K562 (cell line): Measurements from ENCODE around the gene SUFU. TPM values are rescaled to one million over a fixed set of nuclear protein-coding genes. Genes with fewer than 3 reads are reported as not detected.

Source experiments
- ATAC-seq: fragments of 200-7000 bp; cut with Tn5 transposase; 3 replicates; pipeline ENCODE4 v1.9.1; 2020; ENCODE audit warnings: moderate library complexity
- BruUV-seq: library from RNA; stranded (reverse); fragments of 400-500 nt; replicated peaks from 2 replicates; lab custom pipeline; 2021; lab: Mats Ljungman, UMichigan
- CTCF ChIA-PET: fragments of 300-600 bp; formaldehyde crosslinking; extraction: SDS; loops from one replicate; lab custom pipeline; 2021; ENCODE audit warnings: low intra/inter-chr PET ratio; lab: Yijun Ruan, JAX
- POLR2A ChIA-PET: fragments of 300-600, 350-650 bp; sonication (Branson Sonifier 250); formaldehyde crosslinking; extraction: SDS; loops from one replicate; lab custom pipeline; 2021; ENCODE audit warnings: antibody characterized with exemption, inconsistent platforms; lab: Yijun Ruan, JAX
- DNase-seq, 4 experiments: peaks; one replicate each; pipeline versions ENCODE4 v3.0.0 to v3.0.0-alpha.2; 2011 to 2018; ENCODE audit warnings: low spot score in 3 of 4, mixed read lengths in 3 of 4; ENCODE audit errors: extremely low read depth in 1 of 4
- FAIRE-seq: peaks from 2 replicates; lab custom pipeline; 2011; peaks lifted over from hg19 to GRCh38; lab: Jason Lieb, UNC
- H2AFZ ChIP-seq: 2 replicates; pipeline ENCODE4 v1.6.0; 2011; ENCODE audit warnings: low read depth, low read length, control low read depth, inconsistent platforms
- H3K27ac ChIP-seq: fragments of 200-600 bp; 3 replicates; pipeline ENCODE4 v1.8.0; 2011; ENCODE audit warnings: low read depth, mild to moderate bottlenecking, control low read depth, inconsistent platforms, low read length, moderate library complexity, mixed read lengths; ENCODE audit errors: extremely low read depth
- H3K27me3 ChIP-seq, 2 experiments: fragments of 300-600 bp in 1 of 2; 2 replicates in 1 of 2; 3 replicates in 1 of 2; pipeline versions ENCODE4 v1.6.0 to v1.8.0; 2011; ENCODE audit warnings: inconsistent platforms in 2 of 2, low read length in 2 of 2, mild to moderate bottlenecking in 1 of 2, mixed read lengths in 1 of 2, moderate library complexity in 1 of 2; ENCODE audit not compliant: control insufficient read depth in 2 of 2, insufficient read depth in 2 of 2
- H3K36me3 ChIP-seq: fragments of 300-600 bp; 3 replicates; pipeline ENCODE4 v1.8.0; 2011; ENCODE audit warnings: mild to moderate bottlenecking, low read length, inconsistent platforms; ENCODE audit not compliant: control insufficient read depth, insufficient read depth
- H3K4me1 ChIP-seq, 2 experiments: fragments of 200-600 bp in 1 of 2; replicated peaks in 1 of 2; 2 replicates in 1 of 2; 3 replicates in 1 of 2; pipeline versions ENCODE4 v1.5.1 to v1.8.0; 2011; ENCODE audit warnings: inconsistent platforms in 2 of 2, low read length in 2 of 2, mild to moderate bottlenecking in 1 of 2, mixed read lengths in 1 of 2, moderate library complexity in 1 of 2; ENCODE audit not compliant: control insufficient read depth in 2 of 2, insufficient read depth in 2 of 2
- H3K4me2 ChIP-seq: 2 replicates; pipeline ENCODE4 v1.6.1; 2011; ENCODE audit warnings: low read length, control low read depth, inconsistent platforms, mixed read lengths; ENCODE audit not compliant: insufficient read depth
- H3K4me3 ChIP-seq: fragments of 200-600 bp; sonication (generic), shearing (Covaris generic); 2 replicates; pipeline ENCODE4 v1.5.1; 2016; ENCODE audit warnings: control low read depth, inconsistent platforms
- H3K79me2 ChIP-seq: fragments of 200-600 bp; 3 replicates; pipeline ENCODE4 v1.8.0; 2011; ENCODE audit warnings: low read length, inconsistent platforms; ENCODE audit not compliant: control insufficient read depth, insufficient read depth
- H3K9ac ChIP-seq, 2 experiments: 2 replicates each; pipeline versions ENCODE4 v1.6.0 to v1.6.1; 2011; ENCODE audit warnings: low read depth in 2 of 2, low read length in 2 of 2, control low read depth in 1 of 2, inconsistent platforms in 1 of 2, mild to moderate bottlenecking in 1 of 2, mixed read lengths in 1 of 2; ENCODE audit not compliant: insufficient read depth in 1 of 2
- H3K9me1 ChIP-seq: one replicate; pipeline ENCODE4 v1.6.0; 2011; ENCODE audit warnings: inconsistent platforms, mild to moderate bottlenecking, low read length, moderate library complexity; ENCODE audit not compliant: control insufficient read depth, insufficient read depth
- H3K9me3 ChIP-seq: replicated peaks from 2 replicates; pipeline ENCODE4 v1.5.1; 2011; ENCODE audit warnings: low read depth, low read length, inconsistent platforms; ENCODE audit not compliant: control insufficient read depth, insufficient read depth
- H4K20me1 ChIP-seq: replicated peaks from 2 replicates; pipeline ENCODE4 v1.6.1; 2011; ENCODE audit warnings: low read length, inconsistent platforms, mixed read lengths; ENCODE audit not compliant: control insufficient read depth, insufficient read depth
- HNRNPL ChIP-seq: fragments of 200-400 bp; formaldehyde crosslinking; IDR thresholded peaks from 2 replicates; pipeline ENCODE4 v1.6.1; 2017; ENCODE audit warnings: low read depth, mild to moderate bottlenecking, low read length
- ILK ChIP-seq: fragments of 450-650 bp; IDR thresholded peaks from 2 replicates; pipeline ENCODE4 v1.6.1; 2016; ENCODE audit warnings: missing genetic modification characterization, low read depth, mild to moderate bottlenecking, missing compliant biosample characterization, moderate library complexity, borderline replicate concordance
- LARP7 ChIP-seq: fragments of 450-650 bp; IDR thresholded peaks from 2 replicates; pipeline ENCODE4 v1.6.1; 2016
- MCM3 ChIP-seq: fragments of 450-650 bp; IDR thresholded peaks from 2 replicates; pipeline ENCODE4 v1.6.1; 2016
- PYGO2 ChIP-seq: fragments of 450-650 bp; IDR thresholded peaks from 2 replicates; pipeline ENCODE4 v1.6.1; 2016; ENCODE audit warnings: mild to moderate bottlenecking, missing genetic modification characterization, moderate library complexity, missing compliant biosample characterization
- RNF2 ChIP-seq: sonication (generic); IDR thresholded peaks from 2 replicates; pipeline ENCODE4 v1.6.1; 2016
- SNIP1 ChIP-seq: fragments of 450-650 bp; IDR thresholded peaks from 2 replicates; pipeline ENCODE4 v1.7.1; 2017; ENCODE audit warnings: low read depth, mild to moderate bottlenecking
- TAF1 ChIP-seq: IDR thresholded peaks from 2 replicates; pipeline ENCODE4 v1.6.1; 2011; ENCODE audit warnings: mild to moderate bottlenecking, low read length, moderate library complexity; ENCODE audit not compliant: insufficient read depth, control insufficient read depth, severe bottlenecking; ENCODE audit errors: extremely low read depth
- ZNF75A ChIP-seq: fragments of 450-650 bp; formaldehyde crosslinking; IDR thresholded peaks from 2 replicates; pipeline ENCODE4 v1.4.0; 2020; ENCODE audit warnings: mild to moderate bottlenecking
- WGBS: fragments of 100-300 bp; shearing (Covaris generic); methylation state at CpG from one replicate; pipeline ENCODE4 v1.1.6; 2016; ENCODE audit warnings: low coverage, mixed read lengths; ENCODE audit not compliant: insufficient coverage; ENCODE audit errors: missing lambda C conversion rate; 5-methylcytosine and 5-hydroxymethylcytosine counted together
- in situ Hi-C: fragments of 300-500 bp; cut with MboI; formaldehyde crosslinking; loops from 4 replicates; pipeline ENCODE4 v1.15.0; 2018; ENCODE audit warnings: inconsistent platforms, mixed read lengths
- intact Hi-C: fragments of 100-400 bp; cut with micrococcal nuclease; formaldehyde crosslinking; loops from 2 replicates; pipeline ENCODE4 v1.14.2; 2022
- polyA plus RNA-seq, 8 experiments: library from polyadenylated mRNA; depleted of rRNA in 4 of 8; stranded (reverse) in 5 of 8; unstranded in 3 of 8; fragments of >200 nt; fragmentation: Nextera tagmentation in 2 of 8; fragmentation: Illumina TruSeq in 1 of 8; extraction: Ambion mirVana in 2 of 8; extraction: Trizol in 1 of 8; gene quantifications; 2 replicates each; pipeline versions ENCODE4 v1.2.1 to v1.2.3, GENCODE V29; 2011 to 2014; ENCODE audit warnings: inconsistent platforms in 1 of 8, missing spikeins in 1 of 8
- total RNA-seq, 7 experiments: library from RNA; depleted of rRNA in 6 of 7; stranded (reverse); fragments of >200 nt in 6 of 7; fragmentation: Illumina TruSeq in 2 of 7; extraction: Trizol in 2 of 7; gene quantifications; 2 replicates each; pipeline versions ENCODE4 v1.2.1 to v1.2.3, GENCODE V29; 2011 to 2021; ENCODE audit warnings: low replicate concordance in 1 of 7
- TF ChIP-seq, protein P1 (sequence below), 2 experiments: fragments of 450-650 bp; conservative IDR thresholded peaks; 2 replicates each; pipeline ENCODE4 v1.6.1; 2017; ENCODE audit warnings: mild to moderate bottlenecking in 2 of 2, moderate library complexity in 2 of 2
- TF ChIP-seq, protein P2 (sequence below): sonication (generic); formaldehyde crosslinking; IDR thresholded peaks from 2 replicates; pipeline ENCODE4 v1.9.0; 2022; ENCODE audit warnings: mild to moderate bottlenecking, missing genetic modification reagents
- TF ChIP-seq, protein P3 (sequence below): fragments of 250-450 bp; sonication (Bioruptor Pico); IDR thresholded peaks from 2 replicates; pipeline ENCODE4 v1.5.1; 2021; ENCODE audit warnings: mild to moderate bottlenecking

SUFU gene
- total and polyA plus RNA-seq, 9 of the 15 experiments (the other 6 are each of a cell fraction or from before 2014, with no cell fraction given) = 0.59 to 6.3 (median 0.82) TPM

DNA sequence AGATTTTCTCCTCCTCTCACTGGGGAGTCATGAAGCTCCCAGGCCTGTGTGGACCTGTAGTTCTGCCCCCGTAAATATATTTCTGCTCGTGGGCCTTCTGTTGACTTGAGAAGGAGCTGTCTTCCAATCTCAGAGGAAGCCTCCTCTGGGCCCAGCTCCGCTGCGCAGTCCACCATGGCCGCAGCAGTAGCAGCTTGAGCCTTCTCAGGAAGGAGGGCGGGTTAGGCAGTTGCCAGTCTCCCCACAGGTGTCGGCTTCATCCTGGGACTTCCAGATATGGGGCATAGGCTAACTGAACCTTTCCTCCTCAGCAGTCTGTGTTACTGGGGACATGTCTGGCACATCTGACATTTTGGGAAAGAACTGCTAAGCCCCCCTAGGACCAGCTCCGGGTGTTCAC, 77.6 kb downstream of the SUFU start:
- H3K4me3 ChIP-seq = no peak overlapping the region
- peaks cover 3% of the 10 kb centered on the region; the same call in 2 of the 3 replicates for H3K79me2 ChIP-seq
- intact Hi-C loops (loop anchor here (5.0 kb wide), 1 partner anchor 349 kb away; no protein-coding TSS in a partner anchor), in situ Hi-C loops (loop anchor here (25.0 kb wide), 2 partner anchors 194 to 344 kb away; partner anchors contain the start of genes ELOVL3, GBF1, NFKB2 and PITX3)
- no peaks in the 10 kb centered on the region for H3K9me1 ChIP-seq
- H3K9ac ChIP-seq = no peak overlapping the region
- POLR2A ChIA-PET = no interaction called here
- H2AFZ ChIP-seq = no peak overlapping the region
- ATAC-seq (no peak), DNase-seq (no peak), FAIRE-seq (no peak)
- no peaks in the 10 kb centered on the region for H4K20me1 ChIP-seq
- H3K9me3 ChIP-seq = no peaks in the 10 kb centered on the region
- H3K4me1 ChIP-seq = peaks cover 0 to 3% of the 10 kb centered on the region in 2 experiments; a peak in 2 of 5 replicates
- BruUV-seq = no TSS peak
- WGBS = 55% methylated on average over 6 of the region's 8 CpGs
- no peak overlapping the region for H3K4me2 ChIP-seq
- H3K36me3 ChIP-seq = no peaks in the 10 kb centered on the region
- CTCF ChIA-PET = no interaction called here
- TF ChIP-seq, protein P1, sequence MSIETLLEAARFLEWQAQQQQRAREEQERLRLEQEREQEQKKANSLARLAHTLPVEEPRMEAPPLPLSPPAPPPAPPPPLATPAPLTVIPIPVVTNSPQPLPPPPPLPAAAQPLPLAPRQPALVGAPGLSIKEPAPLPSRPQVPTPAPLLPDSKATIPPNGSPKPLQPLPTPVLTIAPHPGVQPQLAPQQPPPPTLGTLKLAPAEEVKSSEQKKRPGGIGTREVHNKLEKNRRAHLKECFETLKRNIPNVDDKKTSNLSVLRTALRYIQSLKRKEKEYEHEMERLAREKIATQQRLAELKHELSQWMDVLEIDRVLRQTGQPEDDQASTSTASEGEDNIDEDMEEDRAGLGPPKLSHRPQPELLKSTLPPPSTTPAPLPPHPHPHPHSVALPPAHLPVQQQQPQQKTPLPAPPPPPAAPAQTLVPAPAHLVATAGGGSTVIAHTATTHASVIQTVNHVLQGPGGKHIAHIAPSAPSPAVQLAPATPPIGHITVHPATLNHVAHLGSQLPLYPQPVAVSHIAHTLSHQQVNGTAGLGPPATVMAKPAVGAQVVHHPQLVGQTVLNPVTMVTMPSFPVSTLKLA (conservative IDR thresholded peaks at IDR 0.05) = no peak
- TF ChIP-seq RNF2 (no peak), MCM3 (no peak), TAF1 (no peak), PYGO2 (tag) (no peak), HNRNPL (no peak), SNIP1 (no peak), LARP7 (no peak), ILK (tag) (no peak), ZNF75A (CRISPR knock-in tag) (no peak)
- TF ChIP-seq, protein P2, sequence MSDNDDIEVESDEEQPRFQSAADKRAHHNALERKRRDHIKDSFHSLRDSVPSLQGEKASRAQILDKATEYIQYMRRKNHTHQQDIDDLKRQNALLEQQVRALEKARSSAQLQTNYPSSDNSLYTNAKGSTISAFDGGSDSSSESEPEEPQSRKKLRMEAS (CRISPR knock-in tag) = no peak
- TF ChIP-seq, protein P3, sequence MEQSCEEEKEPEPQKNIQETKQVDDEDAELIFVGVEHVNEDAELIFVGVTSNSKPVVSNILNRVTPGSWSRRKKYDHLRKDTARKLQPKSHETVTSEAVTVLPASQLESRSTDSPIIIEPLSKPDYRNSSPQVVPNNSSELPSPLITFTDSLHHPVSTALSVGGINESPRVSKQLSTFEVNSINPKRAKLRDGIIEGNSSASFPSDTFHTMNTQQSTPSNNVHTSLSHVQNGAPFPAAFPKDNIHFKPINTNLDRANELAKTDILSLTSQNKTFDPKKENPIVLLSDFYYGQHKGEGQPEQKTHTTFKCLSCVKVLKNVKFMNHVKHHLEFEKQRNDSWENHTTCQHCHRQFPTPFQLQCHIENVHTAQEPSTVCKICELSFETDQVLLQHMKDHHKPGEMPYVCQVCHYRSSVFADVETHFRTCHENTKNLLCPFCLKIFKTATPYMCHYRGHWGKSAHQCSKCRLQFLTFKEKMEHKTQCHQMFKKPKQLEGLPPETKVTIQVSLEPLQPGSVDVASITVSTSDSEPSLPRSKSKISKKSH = no peak
- H3K27me3 ChIP-seq = no peaks in the 10 kb centered on the region
- no peak overlapping the region for H3K27ac ChIP-seq
